HL-60/S4 (cell line): ENCODE data around the gene LIM2.
"Not testable (repeated sequence)": the region's sequence is repeated elsewhere in the genome, so short reads cannot be mapped to it uniquely, and the experiment has no call there.

Source experiments
- in situ Hi-C: fragments of 300-500 bp; cut with MboI; formaldehyde crosslinking; loops from 2 replicates; pipeline ENCODE4 v1.14.3; 2022; ENCODE audit warnings: low sequenced_read_pairs

Gene LIM2

GRCh38 chr19:51397453-51397852 is 9.7 kb upstream of the LIM2 start:
- in situ Hi-C loops = not testable (repeated sequence)

DNA sequence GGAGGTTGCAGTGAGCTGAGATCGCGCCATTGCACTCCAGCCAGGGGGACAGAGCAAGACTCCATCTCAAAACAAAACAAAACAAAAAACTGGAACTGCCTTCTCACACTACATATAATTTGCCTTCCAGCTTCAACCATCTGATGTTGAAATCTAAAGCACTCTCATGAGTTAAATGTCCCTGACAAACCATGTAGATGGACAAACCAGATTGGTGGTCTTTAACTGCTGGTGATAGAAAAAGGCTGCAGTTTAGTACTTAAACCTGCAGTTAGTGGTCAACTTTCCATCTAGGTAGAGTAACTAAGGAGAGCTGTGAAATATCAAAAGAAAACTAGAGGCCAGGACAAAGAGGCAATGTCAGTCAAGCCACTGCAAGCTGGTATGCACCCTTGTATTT is 8.4 kb upstream of the LIM2 start:
- in situ Hi-C loops = no loop called here

DNA sequence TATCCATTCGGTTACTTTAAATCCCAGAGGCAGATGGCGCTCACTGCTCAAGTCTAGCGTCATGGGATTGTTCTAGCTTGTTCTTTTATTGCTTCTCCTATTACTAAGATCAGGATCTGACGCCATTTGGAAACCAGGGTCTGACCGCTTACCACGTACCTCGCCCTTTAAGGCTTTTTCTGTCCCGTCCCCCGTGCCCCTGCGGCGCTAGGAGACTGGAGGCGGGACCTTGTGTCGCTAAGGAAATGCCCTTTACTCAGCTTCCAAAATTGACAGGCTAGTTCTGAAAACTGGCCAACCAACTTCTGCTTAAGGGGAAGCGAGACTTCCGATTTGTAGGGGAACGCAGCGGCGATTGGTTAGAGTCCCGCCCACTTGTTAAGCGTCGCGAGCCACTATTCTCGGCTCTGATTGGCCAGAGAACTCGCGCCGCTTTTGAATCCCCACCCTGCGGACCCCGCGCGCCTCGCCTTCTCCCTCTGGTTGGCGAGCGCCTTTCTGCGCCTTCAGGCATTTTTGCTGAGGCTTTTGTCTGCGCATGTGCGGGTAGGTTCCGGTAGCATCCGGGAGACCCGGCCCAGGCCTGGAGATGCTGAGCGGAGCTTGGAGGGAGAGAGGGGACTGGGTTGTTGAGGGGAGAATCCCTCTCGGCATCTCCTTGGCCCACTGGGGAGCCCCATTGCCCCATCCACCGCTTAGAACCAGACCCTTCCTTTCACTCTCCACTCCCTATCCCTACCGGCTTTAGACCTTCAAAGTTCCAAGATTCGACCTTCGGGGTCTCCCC is 6.5 kb upstream of the LIM2 start:
- in situ Hi-C loops = no loop called here

- in situ Hi-C loops = no loop called here
Measured at GRCh38 chr19:51392701-51393100, 4.9 kb upstream of the LIM2 start.

GRCh38 chr19:51391073-51391611 is 3.4 kb upstream of the LIM2 start:
- in situ Hi-C loops = no loop called here

DNA sequence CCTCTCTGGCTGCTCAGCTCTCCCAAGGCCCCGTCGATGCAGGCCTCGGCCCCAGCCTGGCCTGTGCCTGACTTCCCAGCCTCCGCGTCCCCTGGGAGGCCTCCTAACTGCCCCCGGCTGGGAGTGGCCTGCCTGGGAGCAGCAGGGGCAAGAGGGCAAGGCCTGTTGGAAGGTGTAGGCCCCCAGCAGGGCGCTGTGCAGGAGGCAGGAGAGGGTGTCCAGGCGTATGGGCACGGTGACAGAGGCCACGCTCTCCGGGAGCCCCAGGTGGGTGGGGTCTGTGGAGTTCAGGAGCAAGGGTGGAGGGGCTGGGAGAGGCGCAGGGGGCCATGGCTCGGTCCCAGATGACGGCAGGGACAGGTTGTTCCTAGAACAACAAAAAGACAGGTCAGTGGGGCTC is 1.4 kb upstream of the LIM2 start:
- in situ Hi-C loops = no loop called here

GRCh38 chr19:51386882-51387520 is 773 bp downstream of the LIM2 start:
- in situ Hi-C loops = no loop called here

GRCh38 chr19:51382004-51382403 is 5.8 kb downstream of the LIM2 start:
- in situ Hi-C loops = no loop called here

DNA sequence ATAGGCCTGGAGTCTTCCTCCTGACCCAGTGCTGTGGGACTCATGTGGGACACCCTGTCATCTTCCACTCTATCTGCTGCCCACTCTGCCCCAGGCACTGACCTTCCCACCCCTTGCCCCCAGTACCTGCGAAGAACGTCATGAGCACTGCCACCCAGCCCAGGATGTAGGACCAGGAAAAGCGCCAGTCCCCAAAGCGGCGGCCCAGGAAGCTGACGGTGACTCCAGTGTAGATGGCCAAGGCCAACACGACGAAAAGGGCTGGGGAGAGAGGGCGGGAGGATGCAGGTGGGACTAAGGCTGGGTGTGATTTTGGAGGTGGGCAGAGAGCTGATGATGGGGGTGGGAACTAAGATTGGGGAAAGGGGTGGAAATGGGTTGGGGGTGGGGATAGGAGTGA is 7.4 kb downstream of the LIM2 start:
- in situ Hi-C loops = no loop called here

- in situ Hi-C loops = no loop called here
Measured at GRCh38 chr19:51377422-51377821, 10.4 kb downstream of the LIM2 start.

DNA sequence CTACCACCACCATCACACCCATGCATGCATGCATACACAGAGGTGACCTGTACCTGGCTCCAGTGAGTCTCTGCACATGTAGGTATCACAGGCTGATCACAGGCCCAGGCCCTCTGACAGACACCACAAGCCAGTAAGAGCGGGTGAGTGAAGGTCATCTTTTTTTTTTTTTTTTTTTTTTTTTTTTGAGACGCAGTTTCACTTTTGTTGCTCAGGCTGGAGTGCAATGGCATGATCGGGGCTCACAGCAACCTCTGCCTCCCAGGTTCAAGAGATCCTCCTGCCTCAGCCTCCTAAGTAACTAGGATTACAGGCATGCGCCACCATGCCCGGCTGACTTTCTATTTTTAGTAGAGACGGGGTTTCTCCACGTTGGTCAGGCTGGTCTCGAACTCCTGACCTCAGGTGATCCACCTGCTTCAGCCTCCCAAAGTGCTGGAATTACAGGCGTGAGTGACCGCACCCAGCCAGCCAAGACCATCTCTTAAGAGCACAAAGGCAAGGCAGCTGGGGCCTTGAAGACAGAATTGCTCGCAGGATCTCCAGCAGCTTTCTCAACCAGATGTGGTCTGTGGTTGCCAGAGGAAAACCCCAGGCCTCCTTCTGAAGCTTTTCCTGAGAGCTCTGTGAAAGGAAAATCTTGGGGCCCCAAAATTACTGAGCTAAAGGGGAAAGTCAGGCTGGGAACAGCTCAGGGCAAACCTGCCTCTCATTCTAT is 12.1 kb downstream of the LIM2 start:
- in situ Hi-C loops = no loop called here

DNA sequence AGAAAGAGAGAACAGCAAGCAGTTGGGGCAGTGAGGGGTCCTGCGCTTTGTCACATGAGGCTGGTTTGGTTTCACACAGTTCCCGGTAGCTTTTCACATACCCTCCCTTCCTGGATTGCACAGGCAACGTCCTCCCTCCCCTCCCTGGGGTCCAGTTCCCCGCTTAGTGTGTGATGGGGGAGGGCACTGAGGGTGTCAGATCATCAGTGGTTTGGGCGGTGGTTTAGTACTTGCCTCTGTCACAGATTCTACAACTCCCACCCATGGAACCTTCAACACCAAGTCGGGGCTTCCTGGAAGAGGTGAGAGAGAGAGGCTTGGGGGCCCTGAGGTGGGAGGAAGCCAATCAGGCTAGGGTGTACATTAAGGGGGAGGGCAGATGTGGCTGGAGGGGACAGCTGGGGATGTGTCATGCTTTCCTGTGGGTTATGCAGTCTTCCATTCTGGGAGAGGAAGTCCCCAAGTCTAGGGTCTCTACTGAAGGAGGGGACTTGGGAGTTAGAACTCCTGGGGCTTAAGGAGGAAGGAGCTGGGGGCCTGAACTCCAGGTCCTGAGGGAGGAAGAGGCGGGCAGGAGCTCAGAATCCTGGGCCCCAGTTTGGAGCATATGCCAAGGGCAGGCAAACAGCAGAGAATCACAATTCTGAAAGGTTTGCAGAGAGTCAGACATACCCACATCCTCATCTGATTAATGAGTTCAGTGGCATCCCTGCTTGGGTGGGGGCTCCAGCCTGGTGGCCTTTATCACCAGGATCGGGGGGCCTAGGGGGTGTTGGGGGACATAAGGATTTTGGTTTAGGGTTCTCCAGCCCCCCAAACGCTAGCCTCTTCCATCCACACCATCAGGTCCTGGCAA is 14.9 kb downstream of the LIM2 start, which contains the start of gene NKG7:
Gene NKG7, minus strand, starts transcription at position 6 of the 856 bp plus-strand sequence. CDS start 119 bp downstream, outside the sequence.
- in situ Hi-C loops = no loop called here

DNA sequence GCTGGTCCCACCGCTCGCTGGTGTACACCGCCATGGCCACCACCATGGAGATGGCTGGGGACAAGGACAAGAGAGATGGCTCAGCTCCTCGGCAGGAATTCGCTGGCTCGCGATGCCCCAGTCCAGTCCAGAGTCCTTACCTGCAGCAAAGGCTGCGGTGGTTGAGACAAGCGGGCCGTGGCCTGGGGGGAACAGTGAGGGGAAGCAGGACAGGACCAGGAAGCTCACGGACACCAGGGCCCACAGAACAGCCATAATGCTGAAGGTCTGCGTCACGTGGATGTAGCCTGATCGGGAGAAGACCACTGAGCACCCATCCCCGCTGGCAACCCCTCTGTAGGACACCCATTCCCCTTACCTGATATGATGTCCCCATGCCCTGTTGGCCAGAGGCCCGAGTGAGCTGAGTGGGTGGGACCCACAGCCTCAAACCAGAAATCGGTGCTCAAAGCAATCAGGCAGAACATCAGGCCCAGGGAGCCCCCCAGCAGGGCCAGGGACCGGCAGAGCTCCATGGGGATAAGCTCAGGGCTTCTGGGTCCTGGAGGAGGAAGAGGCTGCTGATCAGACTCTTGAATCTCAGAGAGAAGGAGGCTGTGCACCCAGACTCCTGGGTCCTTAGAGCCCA is 15.6 kb downstream of the LIM2 start:
- in situ Hi-C loops = no loop called here

- in situ Hi-C loops = no loop called here
Measured at GRCh38 chr19:51371186-51371690, 16.5 kb downstream of the LIM2 start.

- in situ Hi-C loops = no loop called here
Measured at GRCh38 chr19:51370230-51370629, 17.5 kb downstream of the LIM2 start.

DNA sequence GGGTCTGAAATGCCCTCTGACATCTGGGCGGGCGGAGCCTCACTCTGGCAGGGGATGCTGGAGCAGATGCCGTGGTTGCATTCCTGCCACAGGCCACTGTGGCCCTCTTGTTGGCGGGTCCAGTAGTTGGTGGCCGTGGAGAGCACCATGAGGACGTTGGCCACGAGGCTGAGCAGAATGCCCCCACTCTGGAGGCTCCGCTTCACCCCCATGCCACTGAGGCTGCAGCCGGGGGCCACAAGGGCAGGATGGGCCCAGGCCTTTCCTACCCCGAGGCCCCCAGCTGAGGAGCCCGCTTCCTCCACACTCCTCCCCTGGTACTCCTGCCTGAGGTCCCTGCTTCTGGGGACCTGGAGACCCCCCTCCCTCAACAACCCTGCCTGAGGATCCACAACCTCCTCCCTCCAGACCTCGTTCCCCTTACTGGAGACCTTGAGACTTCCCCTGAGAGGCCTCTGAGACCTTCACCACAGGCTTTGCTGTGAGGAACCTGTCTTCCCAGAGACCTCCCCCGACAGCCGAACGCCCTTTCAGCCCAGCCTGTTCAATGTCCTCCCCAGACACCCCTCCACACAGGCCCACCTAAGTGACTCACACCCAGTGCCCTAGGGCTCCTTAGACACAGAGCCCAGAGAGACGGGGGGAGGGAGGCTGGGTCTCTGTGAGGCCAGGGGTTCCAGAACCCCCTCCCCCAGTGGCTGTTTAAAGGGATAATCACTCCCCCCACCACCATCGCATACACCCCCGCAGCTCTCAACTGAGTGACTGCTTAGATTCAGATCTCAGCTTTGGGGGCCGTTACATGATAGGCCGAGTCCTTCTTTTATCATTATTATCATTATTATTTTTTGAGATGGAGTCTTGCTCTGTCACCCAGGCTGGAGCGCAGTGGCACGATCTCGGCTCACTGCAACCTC is 19.1 kb downstream of the LIM2 start, which contains the start of gene CLDND2:
Gene CLDND2, minus strand, starts transcription at position 638 of the 917 bp plus-strand sequence. Its CDS starts 426 bp downstream, at position 212.
- in situ Hi-C loops = no loop called here

- in situ Hi-C loops = no loop called here
Measured at GRCh38 chr19:51367565-51368365, 20.0 kb downstream of the LIM2 start.

GRCh38 chr19:51367255-51367564 is 20.6 kb downstream of the LIM2 start:
- in situ Hi-C loops = no loop called here
